Measurements from ENCODE around the gene SLC52A1. TPM values are rescaled to one million over a fixed set of nuclear protein-coding genes. Genes with fewer than 3 reads are reported as not detected.
A peak's percentile ranks its signal among the peaks of the same experiment; 100 is the strongest.

The SLC52A1 gene
- total RNA-seq, 3 donors from 2014 or later = 3.0 to 5.3 (median 3.6) TPM

DNA sequence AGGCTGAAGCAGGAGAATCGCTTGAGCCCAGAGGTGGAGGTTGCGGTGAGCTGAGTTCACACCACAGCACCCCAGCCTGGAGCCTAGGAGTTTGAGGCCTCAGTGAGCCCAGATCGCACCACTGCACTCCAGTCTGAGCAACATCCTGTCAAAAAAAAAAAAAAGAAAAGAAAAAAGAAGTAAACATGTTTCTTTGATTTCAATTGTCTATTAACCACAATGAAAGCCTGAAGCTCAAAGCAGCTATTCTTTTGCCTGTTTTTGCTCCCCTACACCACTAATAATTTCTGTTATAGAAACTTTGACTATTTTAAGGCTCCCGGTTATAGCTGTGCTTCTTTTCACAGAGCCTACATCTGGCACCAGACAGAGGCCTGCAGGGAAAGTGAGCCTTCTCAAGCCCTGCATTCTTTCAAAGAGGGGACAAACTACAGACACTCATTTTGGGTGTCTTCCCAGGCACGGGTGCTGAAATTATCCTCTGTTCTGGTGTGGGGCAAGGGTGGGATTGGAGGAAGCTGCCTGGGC, 14.2 kb upstream of the SLC52A1 start:
- TF ChIP-seq, protein P1, sequence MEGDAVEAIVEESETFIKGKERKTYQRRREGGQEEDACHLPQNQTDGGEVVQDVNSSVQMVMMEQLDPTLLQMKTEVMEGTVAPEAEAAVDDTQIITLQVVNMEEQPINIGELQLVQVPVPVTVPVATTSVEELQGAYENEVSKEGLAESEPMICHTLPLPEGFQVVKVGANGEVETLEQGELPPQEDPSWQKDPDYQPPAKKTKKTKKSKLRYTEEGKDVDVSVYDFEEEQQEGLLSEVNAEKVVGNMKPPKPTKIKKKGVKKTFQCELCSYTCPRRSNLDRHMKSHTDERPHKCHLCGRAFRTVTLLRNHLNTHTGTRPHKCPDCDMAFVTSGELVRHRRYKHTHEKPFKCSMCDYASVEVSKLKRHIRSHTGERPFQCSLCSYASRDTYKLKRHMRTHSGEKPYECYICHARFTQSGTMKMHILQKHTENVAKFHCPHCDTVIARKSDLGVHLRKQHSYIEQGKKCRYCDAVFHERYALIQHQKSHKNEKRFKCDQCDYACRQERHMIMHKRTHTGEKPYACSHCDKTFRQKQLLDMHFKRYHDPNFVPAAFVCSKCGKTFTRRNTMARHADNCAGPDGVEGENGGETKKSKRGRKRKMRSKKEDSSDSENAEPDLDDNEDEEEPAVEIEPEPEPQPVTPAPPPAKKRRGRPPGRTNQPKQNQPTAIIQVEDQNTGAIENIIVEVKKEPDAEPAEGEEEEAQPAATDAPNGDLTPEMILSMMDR (IDR thresholded peaks at IDR 0.05) = no peak
- ATAC-seq = peak; percentile 58
- no peak overlapping the region for H3K4me3 ChIP-seq
- H3K9me3 ChIP-seq = no peaks in the 10 kb centered on the region
- H3K36me3 ChIP-seq (ENCODE audit: low read depth) = no peaks in the 10 kb centered on the region
- peak in 2 of 3 donors; percentile 46 to 80 for DNase-seq
- intact Hi-C loops (cut with DNase I, micrococcal nuclease) = no loop called here
- H3K4me1 ChIP-seq (ENCODE audit: low read depth) = peaks cover 25% of the 10 kb centered on the region

DNA sequence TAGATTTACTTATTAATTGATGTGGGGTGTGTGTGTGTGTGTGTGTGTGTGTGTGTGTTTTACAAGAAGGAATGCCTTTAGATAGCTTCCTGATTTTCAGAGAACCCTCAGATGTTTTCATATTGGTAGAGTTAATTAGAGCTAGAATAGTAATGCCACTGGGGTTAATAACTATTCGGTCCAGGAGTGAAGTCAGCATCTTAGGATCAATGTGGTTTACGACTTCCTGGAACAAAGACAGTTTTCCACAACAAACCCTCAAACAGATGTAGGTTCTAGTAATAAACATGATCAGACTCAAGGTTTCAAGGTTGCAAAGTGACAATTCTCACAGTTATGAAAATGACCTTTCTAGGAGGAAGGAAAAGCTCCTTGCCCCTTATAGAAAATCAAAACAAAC, 12.2 kb upstream of the SLC52A1 start:
- peaks cover 30% of the 10 kb centered on the region for H3K4me1 ChIP-seq (ENCODE audit: low read depth)
- H3K4me3 ChIP-seq = no peak overlapping the region
- no peaks in the 10 kb centered on the region for H3K9me3 ChIP-seq
- TF ChIP-seq, protein P1 (IDR thresholded peaks at IDR 0.05) = no peak
- H3K36me3 ChIP-seq (ENCODE audit: low read depth) = no peaks in the 10 kb centered on the region
- DNase-seq = no peak
- peak; percentile 8 for ATAC-seq
- intact Hi-C loops (cut with DNase I, micrococcal nuclease) = no loop called here

DNA sequence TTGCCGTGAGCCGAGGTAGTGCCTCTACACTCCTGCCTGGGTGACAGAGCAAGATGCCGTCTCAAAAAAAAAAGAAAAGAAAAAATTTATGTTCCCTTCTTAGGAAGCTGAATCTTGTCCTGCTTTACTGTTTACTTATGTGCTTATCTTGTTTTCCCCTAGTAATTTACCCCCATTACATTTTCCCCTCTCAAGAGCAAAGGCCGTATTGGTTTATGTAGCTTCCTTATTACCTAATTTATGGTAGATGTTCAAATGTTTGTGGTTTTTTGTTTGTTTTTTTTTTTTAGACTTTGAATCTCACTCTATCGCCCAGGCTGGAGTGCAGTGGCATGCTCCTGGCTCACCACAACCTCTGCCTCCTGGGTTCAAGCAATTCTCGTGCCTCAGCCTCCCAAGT, 10.3 kb upstream of the SLC52A1 start:
- Histone ChIP-seq H3K4me1 (ENCODE audit: low read depth) (peaks cover 38% of the 10 kb centered on the region), H3K36me3 (ENCODE audit: low read depth) (no peaks in the 10 kb centered on the region), H3K4me3 (no peak overlapping the region), H3K9me3 (no peaks in the 10 kb centered on the region)
- peak; percentile 70 for ATAC-seq
- intact Hi-C loops (cut with DNase I, micrococcal nuclease) = no loop called here
- TF ChIP-seq, protein P1 (IDR thresholded peaks at IDR 0.05) = no peak
- peak in 1 of 3 donors; percentile 35 for DNase-seq

DNA sequence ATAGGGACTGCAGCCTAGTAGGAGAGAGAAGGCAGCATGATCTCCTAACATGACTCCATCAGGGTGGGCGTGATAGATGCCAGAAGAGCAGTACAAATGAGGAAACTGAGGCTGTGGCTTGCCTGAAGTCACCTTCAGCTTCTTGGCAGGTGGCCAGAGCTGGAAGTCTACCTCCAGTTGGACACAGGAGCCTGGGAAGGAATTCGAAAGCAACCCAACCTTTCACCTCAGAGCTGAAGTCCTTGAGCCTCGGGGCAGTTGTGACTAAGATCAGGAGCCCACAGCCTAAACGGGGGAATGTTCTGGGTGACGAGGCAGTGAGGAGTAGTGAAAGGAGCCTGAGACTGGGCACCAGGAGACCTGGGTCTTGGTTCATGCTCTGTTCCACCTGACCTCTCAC, 9.4 kb upstream of the SLC52A1 start:
- intact Hi-C loops (cut with DNase I, micrococcal nuclease) = no loop called here
- no peak overlapping the region for H3K4me3 ChIP-seq
- peaks cover 36% of the 10 kb centered on the region for H3K4me1 ChIP-seq (ENCODE audit: low read depth)
- no peaks in the 10 kb centered on the region for H3K36me3 ChIP-seq (ENCODE audit: low read depth)
- ATAC-seq (peak; percentile 36), DNase-seq (peak in 1 of 3 donors; percentile 57)
- no peaks in the 10 kb centered on the region for H3K9me3 ChIP-seq
- TF ChIP-seq, protein P1 (IDR thresholded peaks at IDR 0.05) = no peak

DNA sequence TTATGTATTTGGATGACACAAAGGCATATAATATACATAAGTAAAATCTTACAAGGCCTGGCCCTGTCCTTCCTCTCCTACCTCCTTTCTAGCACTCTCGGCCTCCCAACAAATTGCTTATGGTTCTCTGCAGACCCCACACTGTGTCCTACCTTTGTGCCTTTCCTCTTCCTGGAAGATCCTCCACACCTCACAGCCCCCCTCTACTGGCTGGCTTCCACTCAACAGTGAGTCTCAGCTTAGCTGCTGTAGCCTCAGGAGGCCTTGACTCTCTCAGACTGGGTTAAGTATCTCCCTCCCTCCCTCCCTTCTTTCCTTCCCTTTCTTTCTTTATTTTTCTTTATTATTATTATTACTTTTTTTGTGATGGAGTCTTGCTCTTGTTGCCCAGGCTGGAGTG, 8.3 kb upstream of the SLC52A1 start:
- Histone ChIP-seq H3K36me3 (ENCODE audit: low read depth) (no peaks in the 10 kb centered on the region), H3K4me3 (no peak overlapping the region), H3K9me3 (no peaks in the 10 kb centered on the region), H3K4me1 (ENCODE audit: low read depth) (peaks cover 36% of the 10 kb centered on the region)
- intact Hi-C loops (cut with DNase I, micrococcal nuclease) = no loop called here
- DNase-seq = no peak
- TF ChIP-seq, protein P1 (IDR thresholded peaks at IDR 0.05) = no peak
- ATAC-seq = no peak
